GDM1 (cell line): ENCODE results near the gene SLC12A8.
"Not testable (repeated sequence)": the region's sequence is repeated elsewhere in the genome, so short reads cannot be mapped to it uniquely, and the experiment has no call there.

ENCODE experiments used
- DNase-seq: peaks from one replicate; lab custom pipeline; 2025; lab: John Stamatoyannopoulos, UW

Gene SLC12A8

DNA sequence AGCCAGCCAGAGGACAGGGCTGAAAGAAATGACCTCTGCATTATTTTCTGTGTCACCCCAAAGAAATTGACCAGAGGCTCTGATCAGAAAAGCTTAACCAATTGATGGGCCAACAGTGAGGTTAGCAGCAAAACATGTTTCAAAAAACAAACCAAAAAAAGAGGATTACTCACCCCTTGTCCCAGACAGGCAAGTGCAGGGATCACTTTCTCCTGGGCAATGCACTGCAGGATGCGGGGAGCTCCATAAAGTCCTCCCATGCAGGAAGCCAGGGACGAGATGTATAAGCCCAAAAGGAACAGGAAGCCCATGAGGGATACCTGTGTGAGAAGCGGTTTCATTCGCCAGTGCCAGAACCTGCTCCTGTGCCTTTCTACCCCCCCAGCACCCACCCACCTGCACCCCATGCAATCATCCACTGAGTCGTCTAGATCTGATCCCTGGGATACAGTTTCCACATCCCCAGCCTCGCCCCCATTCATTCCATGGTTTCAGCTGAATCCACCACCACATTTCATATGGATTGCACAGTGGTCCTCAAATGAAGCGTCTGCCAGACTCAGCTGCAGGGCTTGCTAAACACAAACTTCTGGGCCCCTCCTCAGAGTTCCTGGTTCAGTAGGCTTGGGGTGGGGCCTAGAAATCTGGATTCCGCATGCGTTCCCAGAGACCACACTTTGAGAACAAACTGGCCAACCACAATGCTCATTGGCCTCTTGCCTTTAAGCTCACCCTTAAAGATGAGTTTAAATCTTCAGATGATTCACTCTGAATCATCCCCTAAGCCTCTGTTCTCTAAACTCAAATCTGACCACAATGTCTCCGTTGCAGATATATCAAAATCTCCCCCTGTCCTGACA is 102.3 kb downstream of the SLC12A8 start:
- no peak for DNase-seq

DNA sequence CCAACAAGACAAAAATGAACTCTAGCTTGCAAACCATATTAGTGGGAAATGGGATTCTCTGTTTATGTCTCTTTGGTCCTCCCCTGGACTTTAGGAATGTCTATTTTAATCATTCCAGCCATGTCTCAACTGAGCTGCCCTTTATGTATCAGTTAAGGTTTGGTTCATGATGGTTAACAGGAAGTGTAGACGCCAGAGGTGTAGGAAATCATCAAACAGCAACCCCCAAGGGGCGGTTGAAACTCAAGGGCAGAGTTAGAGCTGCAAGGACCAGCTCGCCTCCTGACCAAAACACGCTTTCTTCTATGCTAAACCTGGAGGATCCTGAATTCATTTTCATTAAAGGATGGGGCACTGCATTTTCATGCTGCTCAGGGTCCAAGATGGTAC is 103.0 kb downstream of the SLC12A8 start:
- no peak for DNase-seq

DNA sequence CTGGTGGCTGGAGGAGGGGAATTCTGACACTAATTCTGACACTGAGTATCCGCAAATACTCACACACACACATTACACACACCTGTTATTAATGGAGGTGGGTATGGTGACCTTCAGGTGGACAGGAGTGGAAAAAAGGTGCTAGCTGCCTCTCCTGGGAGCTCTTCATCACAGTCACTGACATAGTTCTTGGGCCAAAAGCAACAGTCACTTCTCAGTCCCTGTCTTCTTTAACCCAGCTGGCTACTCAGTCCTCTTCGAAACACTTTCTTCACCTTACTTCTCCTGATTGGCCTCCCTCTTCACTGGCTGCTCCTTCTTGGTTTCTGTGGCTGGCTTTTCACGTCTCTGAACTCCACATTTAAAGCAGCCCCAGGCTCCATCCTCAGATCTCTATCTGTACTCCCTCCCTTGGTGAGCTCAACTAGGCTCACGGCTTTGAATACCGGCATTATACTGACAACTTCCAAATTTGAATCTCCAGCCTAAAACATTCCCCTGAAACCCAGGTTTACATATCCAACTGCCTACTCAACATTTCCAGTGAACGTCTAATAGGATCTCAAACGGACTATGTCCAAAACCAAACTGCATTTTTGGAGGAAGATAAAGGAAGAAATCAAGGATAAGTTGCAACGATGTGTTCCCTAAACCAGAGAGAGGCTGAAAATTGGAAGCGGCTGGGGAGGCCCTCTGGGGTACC is 103.6 kb downstream of the SLC12A8 start:
- no peak for DNase-seq

DNA sequence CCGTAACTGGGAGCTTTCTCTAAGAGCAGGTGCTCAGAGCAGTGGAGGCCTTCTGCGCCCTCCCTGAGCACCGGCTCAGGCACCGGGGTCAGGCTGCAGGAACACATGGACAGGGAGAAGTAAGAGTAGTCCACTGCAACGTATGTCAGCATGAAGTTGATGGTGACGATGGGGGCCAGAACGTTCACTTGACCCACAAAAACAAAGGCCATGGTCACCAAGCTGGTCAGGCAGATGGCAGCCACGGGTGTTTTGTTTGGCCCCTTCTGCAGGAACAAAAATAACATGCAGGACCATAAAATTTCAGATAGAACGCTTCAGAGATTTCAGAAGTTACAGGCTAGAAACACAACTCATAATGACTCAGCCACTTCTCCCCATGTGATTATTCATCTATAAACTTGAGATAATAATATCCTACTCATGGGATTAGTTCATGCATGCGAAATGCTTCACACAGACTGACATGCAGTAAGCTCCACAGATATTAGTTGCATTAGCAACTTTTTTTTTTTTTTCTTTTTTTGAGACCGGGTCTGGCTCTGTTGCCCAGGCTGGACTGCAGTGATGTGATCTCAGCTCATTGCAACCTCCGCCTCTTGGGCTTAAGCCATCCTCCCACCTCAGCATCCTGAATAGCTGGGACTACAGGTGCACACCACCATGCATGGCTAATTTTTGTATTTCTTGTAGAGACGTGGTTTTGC is 104.5 kb downstream of the SLC12A8 start:
- no peak for DNase-seq

DNA sequence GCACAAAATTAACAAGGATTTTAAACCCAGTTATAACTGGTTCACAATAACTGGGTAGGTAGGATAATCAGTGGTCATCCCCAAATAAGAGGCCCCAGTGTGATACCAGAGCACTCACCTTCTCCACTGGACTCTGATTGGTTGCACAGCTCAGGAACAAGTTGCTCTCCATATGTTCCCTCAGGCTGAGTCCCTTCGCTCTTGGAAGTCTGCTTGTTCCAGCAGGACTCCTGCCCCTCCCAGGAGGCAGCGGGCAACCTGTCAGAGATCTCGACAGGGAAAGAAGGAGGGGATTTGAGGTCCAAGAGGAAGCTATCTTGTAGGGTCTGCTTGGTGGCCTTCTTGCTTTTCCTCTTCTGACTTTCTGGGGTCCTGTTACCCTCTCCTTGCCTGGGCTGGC is 105.2 kb downstream of the SLC12A8 start:
- no peak for DNase-seq

DNA sequence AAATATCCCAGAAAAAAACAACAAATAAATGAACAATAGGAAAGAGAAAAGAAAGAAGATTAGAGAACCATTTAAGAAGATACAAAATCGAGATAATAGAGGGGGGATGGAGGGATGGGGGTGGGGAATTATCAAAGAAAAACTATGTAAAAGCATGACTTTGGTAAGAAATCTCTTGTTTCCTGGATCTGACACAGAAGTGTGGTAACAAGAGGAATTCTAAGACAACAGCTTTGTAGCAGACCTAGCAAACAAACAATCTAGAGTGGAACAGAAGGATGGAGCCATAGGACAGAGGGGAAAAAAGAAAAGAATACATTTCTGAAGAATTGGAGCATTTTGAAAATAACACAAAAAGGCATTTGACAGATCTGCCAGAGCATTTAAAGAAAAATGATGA is 107.4 kb downstream of the SLC12A8 start:
- DNase-seq, result no peak

DNA sequence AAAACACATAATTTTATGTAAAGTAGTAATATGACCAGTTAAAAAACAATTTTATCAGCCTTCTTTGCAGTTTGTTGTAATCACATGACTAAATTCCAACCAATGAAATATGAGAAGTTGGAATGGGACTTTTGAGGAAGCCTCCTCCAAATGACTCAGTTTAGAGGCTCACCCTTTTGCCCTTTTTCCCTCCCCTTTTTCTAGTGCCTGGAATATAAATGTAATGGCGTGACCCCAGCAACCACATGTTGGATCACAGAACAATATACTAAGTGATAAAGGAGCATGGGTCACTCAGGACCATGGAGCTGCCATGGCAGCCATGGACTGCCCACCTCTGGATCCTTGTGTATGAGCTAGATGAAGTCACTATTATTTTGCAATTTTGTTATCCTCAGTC is 107.9 kb downstream of the SLC12A8 start:
- DNase-seq, result no peak

DNA sequence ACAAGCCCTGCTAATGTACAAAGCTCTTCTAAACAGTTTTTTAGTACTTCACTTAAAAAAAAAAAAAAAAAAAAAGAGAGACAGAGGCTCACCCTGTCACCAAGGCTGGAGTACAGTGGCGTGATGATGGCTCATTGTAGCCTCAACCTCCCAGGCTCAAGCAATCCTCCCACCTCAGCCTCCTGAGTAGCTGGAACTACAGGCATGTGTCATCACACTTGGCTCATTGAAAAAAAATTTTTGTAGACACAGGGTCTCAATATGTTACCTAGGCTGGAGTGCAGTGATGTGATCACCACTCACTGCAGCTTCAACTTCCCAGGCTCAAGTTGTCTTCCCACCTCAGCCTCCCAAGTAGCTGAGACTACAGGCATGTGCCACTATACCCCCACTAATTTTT is 109.1 kb downstream of the SLC12A8 start:
- DNase-seq, result no peak

DNA sequence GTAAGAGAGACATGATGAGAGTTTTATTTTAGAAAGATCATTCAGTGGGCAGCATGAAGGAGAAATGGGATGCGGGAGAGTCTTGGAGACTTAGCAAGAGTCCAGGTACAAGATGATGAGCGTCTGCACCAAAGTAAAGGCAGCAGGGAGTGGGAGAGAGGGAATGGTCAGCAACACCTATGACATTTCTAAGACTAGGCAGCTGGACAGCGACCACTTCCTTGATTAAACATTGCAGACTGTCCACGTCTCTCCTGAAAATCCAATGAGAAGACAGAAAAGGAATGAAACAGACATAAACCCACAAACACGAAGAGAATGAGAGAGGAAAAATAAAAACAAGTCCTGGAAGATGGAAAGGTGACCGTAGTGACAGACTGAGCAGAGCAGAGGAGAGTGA is 110.1 kb downstream of the SLC12A8 start:
- no peak for DNase-seq

DNA sequence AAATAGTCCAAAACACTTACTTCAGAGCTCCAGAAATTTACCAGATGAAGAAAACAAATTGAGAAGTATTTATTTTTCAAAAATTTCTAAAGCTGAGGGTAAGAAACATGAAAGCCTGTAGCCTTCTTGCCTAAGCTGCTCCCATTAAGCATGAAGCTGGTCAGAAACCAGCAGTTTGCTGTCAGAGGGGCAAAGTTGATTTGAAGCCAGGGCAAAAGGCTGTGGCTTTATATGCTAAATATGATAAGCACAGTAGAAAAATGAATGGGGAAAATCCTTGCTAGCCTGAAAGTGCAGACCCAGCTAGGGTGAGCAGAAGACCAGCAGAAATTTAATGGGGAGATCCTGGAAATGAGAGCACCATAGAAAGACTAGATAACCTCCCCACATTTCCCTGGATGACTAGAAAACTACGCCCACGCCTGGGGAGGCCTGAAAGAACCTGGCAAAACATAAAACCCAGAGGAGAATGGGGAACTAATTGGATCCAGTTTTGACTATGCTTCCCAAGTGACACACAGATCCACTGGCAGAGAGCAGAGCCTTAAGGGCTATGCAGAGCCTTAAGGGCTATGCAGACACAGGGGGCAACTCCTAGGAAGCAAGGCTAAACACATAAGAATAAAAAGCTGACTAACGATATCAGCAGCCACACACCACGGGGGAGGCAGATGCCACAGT is 113.8 kb downstream of the SLC12A8 start:
- no peak for DNase-seq

DNA sequence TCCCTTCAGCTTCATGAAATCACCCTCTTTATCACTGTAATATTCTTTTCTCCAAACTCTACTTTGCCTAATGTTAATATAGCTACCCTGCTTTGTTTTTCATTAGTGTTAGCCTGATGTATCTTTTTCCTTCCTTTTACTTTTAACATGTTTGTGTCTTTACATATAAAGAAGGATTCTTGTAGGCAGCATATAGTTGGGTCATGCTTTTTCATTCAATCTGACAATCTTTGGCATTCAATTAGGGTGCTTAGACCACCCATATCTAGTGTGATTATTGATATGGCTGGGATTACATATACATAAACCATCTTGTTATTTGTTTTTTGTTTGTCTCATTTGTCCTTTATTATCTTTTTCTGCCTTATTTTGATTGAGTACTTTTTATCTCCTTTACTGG is 121.9 kb downstream of the SLC12A8 start:
- DNase-seq, result no peak

DNA sequence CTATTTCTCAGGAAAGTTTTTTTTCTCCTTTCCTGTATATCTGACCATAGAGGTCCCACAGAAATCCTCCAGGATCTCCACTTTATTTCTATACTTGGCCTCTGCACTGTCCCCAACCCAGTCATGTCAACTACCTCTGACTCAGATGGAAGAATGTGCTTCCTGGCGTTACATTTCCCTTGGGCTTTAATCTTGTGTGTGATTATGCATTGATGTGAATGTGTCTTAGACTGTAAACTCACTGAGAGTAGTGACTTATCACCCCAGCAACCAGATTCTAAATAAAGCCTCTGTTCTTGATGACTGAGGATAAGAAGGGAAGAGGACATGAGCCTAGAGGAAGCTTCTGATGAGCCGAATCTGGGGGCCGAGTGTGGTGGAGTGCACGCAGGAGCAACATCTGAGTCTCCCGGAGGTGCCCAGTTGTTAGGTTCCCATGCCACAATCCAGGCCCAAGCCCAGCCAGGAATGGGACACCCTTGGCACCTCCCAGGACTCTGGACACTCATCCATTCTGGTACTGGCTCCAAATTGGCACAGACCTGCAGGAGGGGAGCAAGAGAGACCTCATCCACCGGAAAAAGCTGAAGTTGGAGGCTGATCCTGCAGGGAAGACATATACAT is 124.7 kb downstream of the SLC12A8 start:
- no peak for DNase-seq

DNA sequence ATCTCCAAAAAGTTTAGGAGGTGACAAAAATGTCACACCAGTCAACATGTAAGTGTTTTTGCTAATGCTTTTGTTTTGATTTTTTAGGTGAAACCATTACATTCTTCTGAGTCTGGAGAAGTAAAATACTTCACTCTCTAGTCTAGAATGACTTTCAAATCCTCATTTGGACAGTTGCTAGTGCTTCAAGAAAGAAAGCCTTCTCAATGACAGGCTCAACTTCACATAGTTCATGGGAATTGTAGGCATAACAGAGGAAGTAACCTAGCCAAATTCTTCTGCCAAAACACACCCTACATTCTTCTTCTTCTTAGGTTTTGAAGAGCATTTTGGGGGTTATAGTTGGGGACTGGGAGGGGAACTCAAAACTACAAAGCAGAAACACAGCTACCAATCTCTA is 127.4 kb downstream of the SLC12A8 start:
- no peak for DNase-seq

DNA sequence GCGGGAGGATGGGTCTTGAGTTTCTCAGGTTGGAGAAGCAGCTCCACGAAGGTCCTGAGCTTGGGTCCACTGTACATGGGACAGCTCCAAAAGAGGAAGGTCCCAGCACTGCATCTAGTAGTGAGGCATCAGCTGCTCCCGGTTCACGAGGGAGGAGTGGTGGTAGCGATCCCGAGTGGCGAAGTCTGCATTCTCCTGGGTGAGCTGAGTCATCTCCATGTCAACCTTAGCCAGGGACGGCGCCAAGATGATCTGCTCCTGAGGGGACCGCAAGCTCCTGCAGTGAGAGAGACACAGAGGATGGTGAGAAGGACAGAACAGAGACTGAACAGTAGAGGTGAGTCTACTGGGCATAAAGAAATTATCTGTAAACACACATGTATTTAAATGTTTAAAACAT is 128.8 kb downstream of the SLC12A8 start:
- DNase-seq, result no peak

DNA sequence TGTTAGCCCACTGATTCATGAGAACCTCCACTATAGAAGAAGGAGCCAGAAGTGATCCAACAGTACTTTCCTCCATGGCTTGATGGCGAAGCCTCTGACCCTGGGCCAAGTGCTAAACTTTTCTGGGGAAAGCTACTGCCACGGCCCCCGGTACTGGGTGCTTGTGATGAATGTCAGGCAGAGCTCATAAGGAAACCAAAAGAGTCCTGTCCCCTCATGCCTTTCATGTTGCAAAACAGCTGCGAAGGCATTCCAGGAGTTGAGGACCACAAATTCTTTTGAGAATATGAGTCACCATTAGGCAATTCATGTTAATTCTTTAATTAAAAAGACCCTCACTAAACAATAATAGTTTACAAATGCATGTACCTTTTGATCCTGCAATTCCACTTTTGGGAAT is 130.2 kb downstream of the SLC12A8 start:
- DNase-seq, result not testable (repeated sequence)

DNA sequence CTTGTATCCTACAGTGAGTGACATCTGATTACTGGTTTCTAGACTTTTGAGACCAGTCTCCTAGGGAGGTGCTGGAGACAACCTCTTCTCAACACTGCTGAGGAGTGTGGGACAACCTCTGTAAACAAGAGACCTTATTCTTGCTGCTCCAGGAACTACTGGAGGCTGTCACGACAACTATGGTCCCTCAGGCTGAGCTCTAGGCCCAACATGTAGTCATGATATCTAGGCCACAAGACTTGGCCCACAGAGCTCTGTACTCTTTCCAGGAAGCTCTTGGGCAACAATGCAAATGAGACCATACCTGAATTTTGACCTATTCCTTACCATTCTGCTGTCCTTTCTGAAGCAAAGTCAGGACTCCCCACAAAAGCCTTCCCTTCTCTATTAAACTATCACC is 132.5 kb downstream of the SLC12A8 start:
- DNase-seq, result no peak

DNA sequence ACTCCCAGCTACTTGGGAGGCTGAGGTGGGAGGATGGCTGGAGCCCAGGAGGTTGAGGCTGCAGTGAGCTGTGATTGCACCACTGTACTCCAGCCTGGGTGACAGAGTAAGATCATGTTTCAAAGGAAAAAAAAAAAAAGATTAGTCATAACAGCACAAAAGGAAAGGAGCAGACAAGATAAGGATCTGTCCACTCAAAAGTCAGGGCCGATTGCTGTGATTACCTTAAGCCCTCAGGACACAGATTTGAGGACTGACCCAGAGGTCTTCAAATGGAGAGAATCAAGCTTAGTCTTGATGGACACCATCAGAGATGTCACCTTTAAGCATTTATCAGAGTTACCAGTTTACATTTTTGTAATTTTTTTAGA is 132.9 kb downstream of the SLC12A8 start:
- no peak for DNase-seq

DNA sequence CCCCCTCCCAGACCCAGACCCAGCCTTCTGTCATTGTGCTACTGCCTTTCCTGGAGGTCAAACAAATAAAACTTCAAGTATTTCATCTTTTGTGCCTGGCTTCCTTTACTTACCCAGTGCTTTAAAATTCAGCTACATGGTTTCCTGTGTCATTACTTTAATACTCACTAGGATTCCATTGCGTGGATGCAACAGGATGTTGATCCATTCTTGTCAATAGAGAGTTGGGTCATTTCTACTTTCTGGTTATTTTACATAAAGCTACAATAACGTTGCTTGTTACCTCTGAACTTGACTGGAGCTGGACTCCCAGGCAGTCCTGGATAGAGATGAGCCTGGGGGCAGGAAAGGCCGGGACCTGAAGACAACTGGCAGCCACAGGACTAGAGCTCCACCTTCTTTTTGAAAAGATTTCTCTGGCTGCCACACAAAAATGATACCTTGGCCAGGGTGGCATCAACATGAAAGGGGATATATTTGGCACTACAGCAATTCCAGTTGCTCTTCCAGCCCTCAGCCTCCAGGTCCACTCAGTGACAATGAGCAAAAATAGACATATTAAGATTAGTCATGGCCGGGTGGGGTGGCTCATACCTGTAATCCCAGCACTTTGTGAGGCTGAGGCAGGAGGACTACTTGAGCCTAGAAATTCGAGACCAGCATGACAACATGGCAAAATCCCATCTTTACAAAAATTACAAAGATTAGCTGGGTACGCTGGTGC is 133.4 kb downstream of the SLC12A8 start:
- DNase-seq, result no peak

DNA sequence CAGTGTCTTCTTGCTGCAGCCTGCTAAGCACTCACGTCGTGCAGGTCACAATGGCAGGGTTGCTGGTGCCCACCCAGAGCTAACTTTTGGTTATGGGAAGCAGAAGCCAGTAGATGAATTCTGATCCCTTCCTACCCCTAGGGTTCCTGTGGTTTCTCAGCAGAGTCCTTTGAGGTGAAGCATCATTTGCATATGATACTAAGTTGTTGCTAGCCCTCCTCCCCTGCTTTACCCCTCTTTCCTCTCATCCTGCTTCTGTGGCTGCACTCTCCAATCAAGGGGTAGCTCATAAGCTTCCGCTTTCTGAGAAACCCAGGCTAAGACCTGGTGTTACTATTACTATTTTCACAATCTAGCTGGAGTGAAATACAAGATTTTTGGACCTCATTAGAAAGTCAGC is 134.7 kb downstream of the SLC12A8 start:
- no peak for DNase-seq

DNA sequence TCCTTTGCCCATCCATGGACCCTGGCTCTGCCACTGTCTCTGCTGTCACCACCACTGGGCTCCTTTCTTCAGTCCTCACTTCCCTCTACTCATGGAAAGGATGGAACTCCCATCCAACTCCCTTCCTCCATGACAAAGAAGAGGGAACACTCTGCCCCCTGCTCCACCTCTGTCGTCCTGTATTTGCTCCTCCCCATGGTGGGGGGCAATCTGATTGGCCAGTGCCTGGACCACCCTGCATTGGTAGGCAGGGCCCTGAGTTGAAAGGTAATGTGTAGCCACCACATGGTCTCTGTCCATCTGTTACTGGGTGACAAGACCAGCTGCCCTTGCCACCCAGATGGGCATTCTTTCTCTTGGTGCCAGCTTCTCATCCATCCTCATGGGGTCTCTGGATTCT is 136.1 kb downstream of the SLC12A8 start:
- DNase-seq, result no peak

DNA sequence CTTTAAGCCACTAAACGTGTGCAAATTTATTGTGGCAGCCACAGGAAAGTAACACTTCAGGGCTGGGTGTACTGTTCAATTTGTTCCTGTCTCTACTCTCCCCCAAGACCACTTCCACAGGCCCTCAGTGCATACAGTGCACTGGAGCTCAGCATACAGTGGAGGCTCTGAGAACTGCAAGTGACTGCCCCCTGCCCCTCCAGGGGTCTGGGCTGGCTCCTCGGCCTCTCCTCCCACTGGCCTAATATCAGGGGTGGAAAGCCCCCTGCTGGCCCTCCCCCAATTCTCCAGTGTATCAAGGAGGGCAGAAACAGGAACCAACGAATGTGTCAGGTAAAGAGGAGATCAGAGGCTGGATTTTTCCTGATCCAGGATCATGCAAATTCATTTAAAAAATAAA is 136.8 kb downstream of the SLC12A8 start:
- DNase-seq, result no peak
